ENCODE results near the gene LAMA5.
A peak's percentile ranks its signal among the peaks of the same experiment; 100 is the strongest.

Gene LAMA5

GRCh38 chr20:62359491-62360121, 7.5 kb downstream of the LAMA5 start:
- DNase-seq: peak in 6 of 56 donors; percentile 19 to 81 (median 52)

GRCh38 chr20:62359043-62359490, 8.0 kb downstream of the LAMA5 start:
- DNase-seq: peak in 1 of 56 donors; percentile 81

GRCh38 chr20:62358171-62359042, 8.7 kb downstream of the LAMA5 start:
- peak in 3 of 56 donors; percentile 34 to 45 (median 41) for DNase-seq

GRCh38 chr20:62357681-62358080, 9.4 kb downstream of the LAMA5 start:
- no peak for DNase-seq

GRCh38 chr20:62357187-62357667, 9.9 kb downstream of the LAMA5 start:
- DNase-seq: peak in 1 of 56 donors; percentile 33

GRCh38 chr20:62356589-62357186, 10.4 kb downstream of the LAMA5 start:
- no peak for DNase-seq

- peak in 3 of 56 donors; percentile 19 to 49 (median 44) for DNase-seq
Observed at GRCh38 chr20:62355878-62356588, 11.1 kb downstream of the LAMA5 start.

GRCh38 chr20:62355516-62355877, 11.6 kb downstream of the LAMA5 start:
- DNase-seq: peak in 13 of 56 donors; percentile 17 to 67 (median 30)

- no peak for DNase-seq
Observed at GRCh38 chr20:62354811-62355341, 12.2 kb downstream of the LAMA5 start.

GRCh38 chr20:62354031-62354808, 12.9 kb downstream of the LAMA5 start:
- DNase-seq: no peak

- no peak for DNase-seq
Observed at GRCh38 chr20:62353289-62354030, 13.7 kb downstream of the LAMA5 start.

GRCh38 chr20:62352402-62353288, 14.5 kb downstream of the LAMA5 start:
- DNase-seq: peak in 50 of 56 donors; percentile 18 to 89 (median 66)

- DNase-seq: no peak
Observed at GRCh38 chr20:62351469-62352401, 15.4 kb downstream of the LAMA5 start.

GRCh38 chr20:62350629-62351422, 16.3 kb downstream of the LAMA5 start:
- DNase-seq: no peak

GRCh38 chr20:62350098-62350628, 16.9 kb downstream of the LAMA5 start:
- no peak for DNase-seq

GRCh38 chr20:62349556-62350097, 17.5 kb downstream of the LAMA5 start:
- no peak for DNase-seq

Measured in amygdala (tissue), 56 donors.